GM12865 (cell line): ENCODE data around the gene INPP5A.

Experiments
- DNase-seq: peaks from one replicate; pipeline ENCODE4 v3.0.0; 2010; ENCODE audit warnings: low read depth
- H3K4me3 ChIP-seq: 2 replicates; pipeline ENCODE4 v1.5.1; 2011; ENCODE audit warnings: mild to moderate bottlenecking, low read depth, low read length, control low read depth
- CTCF ChIP-seq: IDR thresholded peaks from 2 replicates; pipeline ENCODE4 v1.5.1; 2011; ENCODE audit warnings: low read length, control low read depth, low read depth, inconsistent platforms; ENCODE audit not compliant: insufficient read depth; ENCODE audit errors: missing control alignments

Gene INPP5A

GRCh38 chr10:132612571-132613504 lies 75.3 kb downstream of the INPP5A start:
- no peak for DNase-seq
- no peak for TF ChIP-seq CTCF
- no peak overlapping the region for H3K4me3 ChIP-seq

DNA sequence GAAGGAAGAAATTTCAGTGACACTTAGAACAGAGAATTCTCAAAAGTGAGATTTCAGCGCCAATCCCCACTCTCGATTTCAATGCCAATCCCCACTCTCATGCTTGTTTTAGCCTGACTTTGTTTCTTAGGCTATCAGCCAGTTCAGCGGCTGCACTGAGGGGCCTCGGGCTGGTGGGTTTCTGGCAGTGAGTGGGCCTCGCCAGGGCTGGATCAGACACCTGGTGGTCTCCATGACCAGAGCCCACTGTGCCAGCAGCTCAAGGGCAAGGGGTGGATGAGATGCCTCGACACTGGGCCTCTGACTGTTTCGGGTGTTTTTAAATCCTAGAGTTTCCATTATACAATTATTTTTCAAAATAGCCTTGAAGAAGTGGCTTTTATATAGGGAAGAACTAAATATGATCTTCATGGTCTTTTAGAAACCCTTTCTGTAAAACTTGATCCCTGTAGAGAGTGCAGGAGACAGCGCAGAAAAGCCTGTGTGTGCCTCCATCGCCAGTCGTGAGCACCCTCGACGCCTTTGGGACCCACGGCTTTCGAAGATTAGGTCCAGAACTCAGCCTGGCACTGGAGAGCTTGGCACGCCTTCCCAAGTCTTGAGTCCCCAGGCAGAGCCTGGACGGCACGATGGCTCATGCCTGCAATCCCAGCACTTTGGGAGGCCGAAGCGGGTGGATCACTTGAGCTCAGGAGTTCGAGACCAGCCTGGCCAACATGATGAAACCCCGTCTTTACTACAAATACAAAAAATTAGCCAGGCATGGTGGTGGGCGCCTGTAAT lies 76.2 kb downstream of the INPP5A start:
- H3K4me3 ChIP-seq, result no peak overlapping the region
- no peak for DNase-seq
- TF ChIP-seq CTCF, result no peak

- no peak for TF ChIP-seq CTCF
- DNase-seq, result no peak
- H3K4me3 ChIP-seq, result no peak overlapping the region
Observed at GRCh38 chr10:132614431-132615340, 77.1 kb downstream of the INPP5A start.

DNA sequence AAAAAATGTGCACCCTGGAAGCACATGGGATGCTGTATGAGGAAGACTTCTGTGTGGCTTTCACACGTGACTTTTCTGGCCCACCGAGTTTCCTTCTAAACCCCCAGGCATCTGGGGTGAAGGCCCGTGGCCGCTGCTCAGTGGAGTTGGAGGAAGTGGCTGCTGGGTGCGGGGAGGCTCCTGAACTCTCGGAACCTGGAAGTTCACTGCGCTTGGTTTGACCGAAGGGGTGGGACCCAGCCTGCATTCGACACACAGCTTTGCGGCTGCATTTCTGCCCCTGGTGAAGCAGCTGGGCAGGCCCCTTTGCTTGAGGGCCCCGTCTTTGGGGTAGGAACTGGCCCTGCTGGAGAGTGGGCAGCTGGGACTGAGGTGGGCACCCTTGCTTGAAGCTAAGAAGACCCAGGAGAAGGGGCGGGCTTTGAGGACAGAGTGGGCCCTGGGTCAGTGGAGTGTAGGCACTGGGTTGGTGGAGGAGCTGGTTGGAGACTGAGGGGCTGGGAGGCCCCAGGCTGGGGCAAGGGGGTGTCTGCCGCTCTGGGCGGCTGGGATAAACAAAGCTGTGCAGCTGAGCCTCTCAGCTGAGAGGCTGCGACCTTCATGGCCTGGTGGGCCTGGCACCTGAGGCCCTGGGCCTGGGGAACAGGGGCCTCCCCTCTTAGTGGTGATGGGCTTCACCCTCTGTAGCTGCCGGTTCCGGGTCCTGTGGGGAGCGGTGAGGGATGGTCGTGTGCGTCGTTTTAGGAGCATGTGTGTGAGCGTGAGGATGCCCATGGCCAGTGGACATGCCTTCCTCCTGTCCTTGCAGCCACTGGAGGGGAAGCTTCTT lies 78.0 kb downstream of the INPP5A start:
- no peak for DNase-seq
- no peak for TF ChIP-seq CTCF
- no peak overlapping the region for H3K4me3 ChIP-seq

DNA sequence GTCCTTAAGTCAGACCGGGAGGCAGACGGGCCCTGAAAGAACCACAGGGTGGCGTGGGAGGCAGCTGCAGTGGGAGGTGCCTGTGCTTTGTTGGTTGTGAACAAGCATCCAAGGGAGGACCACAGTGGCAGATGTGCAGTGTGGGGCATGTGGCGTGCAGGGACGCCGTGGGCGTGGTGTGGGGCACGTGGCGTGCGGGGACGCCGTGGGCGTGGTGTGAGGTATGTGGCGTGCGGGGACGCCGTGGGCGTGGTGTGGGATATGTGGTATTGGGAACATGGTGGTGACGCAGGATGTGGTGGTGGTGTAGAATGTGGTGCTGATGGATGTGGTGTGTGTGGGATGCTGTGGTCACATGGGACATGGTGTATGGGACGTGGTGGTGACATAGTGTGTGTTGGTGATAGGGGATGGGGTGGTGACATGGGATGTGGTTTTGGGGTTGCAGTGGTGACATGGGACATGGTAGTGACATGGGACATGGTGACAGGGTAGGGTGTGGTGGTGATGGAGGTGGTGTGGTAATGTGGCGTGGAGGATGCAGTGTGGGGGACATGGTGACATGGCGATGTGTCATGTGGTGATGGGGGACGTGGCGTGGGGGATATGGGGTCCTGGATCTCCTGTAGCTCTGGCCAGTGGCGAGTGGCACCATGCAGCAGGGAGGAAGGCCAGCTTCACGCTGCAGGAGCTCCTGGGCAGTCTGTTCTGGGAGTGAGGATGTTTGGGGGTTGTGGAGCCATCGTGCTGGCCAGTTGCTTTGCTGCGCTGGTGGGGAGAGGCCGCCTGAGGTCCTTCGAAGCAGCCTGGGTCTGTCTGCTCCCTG lies 78.8 kb downstream of the INPP5A start:
- DNase-seq, result no peak
- TF ChIP-seq CTCF, result no peak

More for the DNA sequence above, 78.8 kb downstream of the INPP5A start:
- H3K4me3 ChIP-seq, result no peak overlapping the region
